UCSD-AML1 (cell line): Measurements from ENCODE around the gene OR1M1.
"Not testable (repeated sequence)": the region's sequence is repeated elsewhere in the genome, so short reads cannot be mapped to it uniquely, and the experiment has no call there.

ENCODE experiments used
- DNase-seq: peaks from one replicate; lab custom pipeline; 2025; ENCODE audit not compliant: unreplicated experiment; lab: John Stamatoyannopoulos, UW

The OR1M1 gene

GRCh38 chr19:9086761-9087160 lies at the start of gene OR1M1:
Gene OR1M1, plus strand, starts transcription at chr19:9087061. Its CDS starts 6,184 bp downstream, at chr19:9093245.
- no peak for DNase-seq

GRCh38 chr19:9037400-9038062 lies 49.3 kb upstream of the OR1M1 start:
- DNase-seq, result no peak

- no peak for DNase-seq
Observed at GRCh38 chr19:9039728-9040127, 47.1 kb upstream of the OR1M1 start.

GRCh38 chr19:9040131-9040530 lies 46.7 kb upstream of the OR1M1 start:
- no peak for DNase-seq

GRCh38 chr19:9041023-9041422 lies 45.8 kb upstream of the OR1M1 start:
- no peak for DNase-seq

- DNase-seq, result no peak
Observed at GRCh38 chr19:9043524-9043923, 43.3 kb upstream of the OR1M1 start.

- DNase-seq, result no peak
Observed at GRCh38 chr19:9044449-9044848, 42.4 kb upstream of the OR1M1 start.

GRCh38 chr19:9046694-9047093 lies 40.2 kb upstream of the OR1M1 start:
- DNase-seq, result no peak

- no peak for DNase-seq
Observed at GRCh38 chr19:9052894-9053293, 34.0 kb upstream of the OR1M1 start.

- DNase-seq, result not testable (repeated sequence)
Observed at GRCh38 chr19:9053674-9054073, 33.2 kb upstream of the OR1M1 start.

- no peak for DNase-seq
Observed at GRCh38 chr19:9054207-9054606, 32.7 kb upstream of the OR1M1 start.

- no peak for DNase-seq
Observed at GRCh38 chr19:9054765-9055164, 32.1 kb upstream of the OR1M1 start.

- DNase-seq, result not testable (repeated sequence)
Observed at GRCh38 chr19:9056131-9056530, 30.7 kb upstream of the OR1M1 start.

GRCh38 chr19:9057505-9058258 lies 29.2 kb upstream of the OR1M1 start:
- no peak for DNase-seq

- DNase-seq, result no peak
Observed at GRCh38 chr19:9058905-9059667, 27.8 kb upstream of the OR1M1 start.

GRCh38 chr19:9060564-9061340 lies 26.1 kb upstream of the OR1M1 start:
- no peak for DNase-seq

- no peak for DNase-seq
Observed at GRCh38 chr19:9061879-9062278, 25.0 kb upstream of the OR1M1 start.

- DNase-seq, result no peak
Observed at GRCh38 chr19:9065457-9066014, 21.3 kb upstream of the OR1M1 start.

GRCh38 chr19:9070066-9070465 lies 16.8 kb upstream of the OR1M1 start:
- no peak for DNase-seq

- DNase-seq, result not testable (repeated sequence)
Observed at GRCh38 chr19:9071720-9072119, 15.1 kb upstream of the OR1M1 start.

GRCh38 chr19:9073806-9074205 lies 13.1 kb upstream of the OR1M1 start:
- no peak for DNase-seq
